Ishikawa (cell line): Measurements from ENCODE around the gene NPHP4.

ENCODE experiments used
- CEBPB ChIP-seq: IDR thresholded peaks from 2 replicates; pipeline ENCODE4 v1.6.1; 2012
- EP300 ChIP-seq: IDR thresholded peaks from 2 replicates; pipeline ENCODE4 v1.6.1; 2012; ENCODE audit warnings: borderline replicate concordance
- TF ChIP-seq, protein P1 (sequence below): IDR thresholded peaks from 2 replicates; pipeline ENCODE4 v1.6.1; 2012; ENCODE audit warnings: low read depth, mild to moderate bottlenecking

DNA sequence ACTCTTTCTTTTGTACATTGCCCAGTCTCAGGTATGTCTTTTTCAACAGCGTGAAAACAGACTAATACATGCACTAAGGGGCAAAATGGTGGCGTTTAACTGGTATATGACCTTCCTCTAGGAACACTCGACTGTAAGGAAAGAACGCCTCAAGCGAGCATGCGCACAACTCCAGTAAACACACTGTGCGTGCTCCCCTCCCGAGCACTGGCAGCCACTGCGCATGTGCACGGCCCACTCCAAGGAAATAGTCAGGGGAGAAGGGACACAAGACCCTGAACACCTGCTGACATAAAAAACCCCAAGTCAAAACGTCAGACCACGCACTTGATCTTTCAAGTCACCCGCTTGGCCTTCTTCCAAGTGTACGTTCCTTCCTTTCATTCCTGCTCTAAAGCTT is 173.5 kb downstream of the NPHP4 start:
- TF ChIP-seq CEBPB (no peak), EP300 (no peak)
- TF ChIP-seq, protein P1, sequence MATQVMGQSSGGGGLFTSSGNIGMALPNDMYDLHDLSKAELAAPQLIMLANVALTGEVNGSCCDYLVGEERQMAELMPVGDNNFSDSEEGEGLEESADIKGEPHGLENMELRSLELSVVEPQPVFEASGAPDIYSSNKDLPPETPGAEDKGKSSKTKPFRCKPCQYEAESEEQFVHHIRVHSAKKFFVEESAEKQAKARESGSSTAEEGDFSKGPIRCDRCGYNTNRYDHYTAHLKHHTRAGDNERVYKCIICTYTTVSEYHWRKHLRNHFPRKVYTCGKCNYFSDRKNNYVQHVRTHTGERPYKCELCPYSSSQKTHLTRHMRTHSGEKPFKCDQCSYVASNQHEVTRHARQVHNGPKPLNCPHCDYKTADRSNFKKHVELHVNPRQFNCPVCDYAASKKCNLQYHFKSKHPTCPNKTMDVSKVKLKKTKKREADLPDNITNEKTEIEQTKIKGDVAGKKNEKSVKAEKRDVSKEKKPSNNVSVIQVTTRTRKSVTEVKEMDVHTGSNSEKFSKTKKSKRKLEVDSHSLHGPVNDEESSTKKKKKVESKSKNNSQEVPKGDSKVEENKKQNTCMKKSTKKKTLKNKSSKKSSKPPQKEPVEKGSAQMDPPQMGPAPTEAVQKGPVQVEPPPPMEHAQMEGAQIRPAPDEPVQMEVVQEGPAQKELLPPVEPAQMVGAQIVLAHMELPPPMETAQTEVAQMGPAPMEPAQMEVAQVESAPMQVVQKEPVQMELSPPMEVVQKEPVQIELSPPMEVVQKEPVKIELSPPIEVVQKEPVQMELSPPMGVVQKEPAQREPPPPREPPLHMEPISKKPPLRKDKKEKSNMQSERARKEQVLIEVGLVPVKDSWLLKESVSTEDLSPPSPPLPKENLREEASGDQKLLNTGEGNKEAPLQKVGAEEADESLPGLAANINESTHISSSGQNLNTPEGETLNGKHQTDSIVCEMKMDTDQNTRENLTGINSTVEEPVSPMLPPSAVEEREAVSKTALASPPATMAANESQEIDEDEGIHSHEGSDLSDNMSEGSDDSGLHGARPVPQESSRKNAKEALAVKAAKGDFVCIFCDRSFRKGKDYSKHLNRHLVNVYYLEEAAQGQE = no peak
